ENCODE results near the gene ANXA4. TPM values are rescaled to one million over a fixed set of nuclear protein-coding genes. Genes with fewer than 3 reads are reported as not detected.
"Not testable (repeated sequence)": the region's sequence is repeated elsewhere in the genome, so short reads cannot be mapped to it uniquely, and the experiment has no call there.

ANXA4 gene
- total and polyA plus RNA-seq, 2 of the 13 experiments (the other 11 are each of a cell fraction or from before 2014, with no cell fraction given): 155 to 168 TPM

DNA sequence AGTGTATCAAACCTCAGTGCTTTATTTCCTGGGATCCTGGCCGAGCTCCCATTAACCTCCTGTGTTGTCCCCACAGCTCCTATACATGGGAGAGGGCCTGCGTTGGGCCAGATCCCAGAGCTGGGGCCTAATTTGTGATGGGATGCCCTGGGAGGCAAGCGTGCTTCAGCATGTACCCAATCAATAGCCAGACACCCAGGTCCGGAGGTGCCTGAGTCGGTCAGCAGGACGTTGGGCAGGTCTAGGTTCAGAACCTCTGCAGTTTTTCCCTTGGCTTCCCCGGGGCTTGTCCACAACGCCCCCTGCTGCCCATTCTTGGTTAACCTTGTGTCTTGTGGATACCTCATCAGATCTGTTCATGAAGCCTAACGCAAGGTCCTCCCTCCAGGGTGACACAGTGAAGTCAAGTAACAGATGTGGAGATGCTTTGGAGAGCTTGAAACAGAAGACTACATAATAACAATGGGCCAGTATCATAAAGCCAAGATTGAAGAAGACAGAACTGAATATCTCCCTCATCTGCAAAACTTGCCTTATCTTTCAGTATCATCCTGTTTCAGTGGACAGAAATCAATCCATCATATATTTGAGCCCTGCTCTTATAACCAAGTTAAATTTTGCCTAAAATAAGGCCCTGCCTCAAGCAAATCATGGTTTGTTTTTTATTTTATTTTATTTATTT lies 27.3 kb upstream of the ANXA4 start (continued):
- TF ChIP-seq MAZ (IDR thresholded peaks at IDR 0.05; ENCODE audit: borderline replicate concordance, low read depth, low read length): not testable (repeated sequence)
- TF ChIP-seq MAZ (CRISPR knock-in tag; IDR thresholded peaks at IDR 0.05; ENCODE audit: low read depth): peak; percentile 36; the same call in 1 of the 2 replicates
- peak; percentile 22; the same call in 1 of the 2 replicates for TF ChIP-seq BORCS8-MEF2B (CRISPR knock-in tag; IDR thresholded peaks at IDR 0.05)
- TF ChIP-seq PAWR (CRISPR knock-in tag; IDR thresholded peaks at IDR 0.05; ENCODE audit: borderline replicate concordance): 0 out of 2 replicates have a peak, but pooled peaks have one; percentile 41
- TF ChIP-seq ZNF644 (CRISPR knock-in tag; IDR thresholded peaks at IDR 0.05; ENCODE audit: low read depth): peak; percentile 59; the same call in 1 of the 2 replicates
- peak; percentile 38; the same call in 1 of the 2 replicates for TF ChIP-seq TOE1 (CRISPR knock-in tag; IDR thresholded peaks at IDR 0.05)
- TF ChIP-seq MIER3 (CRISPR knock-in tag; IDR thresholded peaks at IDR 0.05; ENCODE audit: borderline replicate concordance): peak; percentile 69; the same call in 1 of the 2 replicates
- peak; percentile 25; the same call in 1 of the 2 replicates for TF ChIP-seq SOX5 (CRISPR knock-in tag; IDR thresholded peaks at IDR 0.05; ENCODE audit: borderline replicate concordance)
- TF ChIP-seq MXD4 (CRISPR knock-in tag; IDR thresholded peaks at IDR 0.05): peak; percentile 50; the same call in 1 of the 2 replicates
- 0 out of 2 replicates have a peak, but pooled peaks have one; percentile 29 for TF ChIP-seq FOXA3 (CRISPR knock-in tag; IDR thresholded peaks at IDR 0.05)
- TF ChIP-seq ZNF230 (CRISPR knock-in tag; IDR thresholded peaks at IDR 0.05): 0 out of 2 replicates have a peak, but pooled peaks have one; percentile 42
- TF ChIP-seq ZSCAN29 (CRISPR knock-in tag; conservative IDR thresholded peaks at IDR 0.05): 0 out of 2 replicates have a peak, but pooled peaks have one; percentile 50
- 0 out of 2 replicates have a peak, but pooled peaks have one; percentile 60 for TF ChIP-seq RELA (CRISPR knock-in tag; IDR thresholded peaks at IDR 0.05)
- TF ChIP-seq ZNF225 (CRISPR knock-in tag; IDR thresholded peaks at IDR 0.05): 0 out of 2 replicates have a peak, but pooled peaks have one; percentile 51
- TF ChIP-seq SP140L (CRISPR knock-in tag; IDR thresholded peaks at IDR 0.05; ENCODE audit: borderline replicate concordance): 0 out of 2 replicates have a peak, but pooled peaks have one; percentile 40
- TF ChIP-seq KDM3A (CRISPR knock-in tag; IDR thresholded peaks at IDR 0.05; ENCODE audit: low read depth): 0 out of 2 replicates have a peak, but pooled peaks have one; percentile 50
- TF ChIP-seq, protein P1, sequence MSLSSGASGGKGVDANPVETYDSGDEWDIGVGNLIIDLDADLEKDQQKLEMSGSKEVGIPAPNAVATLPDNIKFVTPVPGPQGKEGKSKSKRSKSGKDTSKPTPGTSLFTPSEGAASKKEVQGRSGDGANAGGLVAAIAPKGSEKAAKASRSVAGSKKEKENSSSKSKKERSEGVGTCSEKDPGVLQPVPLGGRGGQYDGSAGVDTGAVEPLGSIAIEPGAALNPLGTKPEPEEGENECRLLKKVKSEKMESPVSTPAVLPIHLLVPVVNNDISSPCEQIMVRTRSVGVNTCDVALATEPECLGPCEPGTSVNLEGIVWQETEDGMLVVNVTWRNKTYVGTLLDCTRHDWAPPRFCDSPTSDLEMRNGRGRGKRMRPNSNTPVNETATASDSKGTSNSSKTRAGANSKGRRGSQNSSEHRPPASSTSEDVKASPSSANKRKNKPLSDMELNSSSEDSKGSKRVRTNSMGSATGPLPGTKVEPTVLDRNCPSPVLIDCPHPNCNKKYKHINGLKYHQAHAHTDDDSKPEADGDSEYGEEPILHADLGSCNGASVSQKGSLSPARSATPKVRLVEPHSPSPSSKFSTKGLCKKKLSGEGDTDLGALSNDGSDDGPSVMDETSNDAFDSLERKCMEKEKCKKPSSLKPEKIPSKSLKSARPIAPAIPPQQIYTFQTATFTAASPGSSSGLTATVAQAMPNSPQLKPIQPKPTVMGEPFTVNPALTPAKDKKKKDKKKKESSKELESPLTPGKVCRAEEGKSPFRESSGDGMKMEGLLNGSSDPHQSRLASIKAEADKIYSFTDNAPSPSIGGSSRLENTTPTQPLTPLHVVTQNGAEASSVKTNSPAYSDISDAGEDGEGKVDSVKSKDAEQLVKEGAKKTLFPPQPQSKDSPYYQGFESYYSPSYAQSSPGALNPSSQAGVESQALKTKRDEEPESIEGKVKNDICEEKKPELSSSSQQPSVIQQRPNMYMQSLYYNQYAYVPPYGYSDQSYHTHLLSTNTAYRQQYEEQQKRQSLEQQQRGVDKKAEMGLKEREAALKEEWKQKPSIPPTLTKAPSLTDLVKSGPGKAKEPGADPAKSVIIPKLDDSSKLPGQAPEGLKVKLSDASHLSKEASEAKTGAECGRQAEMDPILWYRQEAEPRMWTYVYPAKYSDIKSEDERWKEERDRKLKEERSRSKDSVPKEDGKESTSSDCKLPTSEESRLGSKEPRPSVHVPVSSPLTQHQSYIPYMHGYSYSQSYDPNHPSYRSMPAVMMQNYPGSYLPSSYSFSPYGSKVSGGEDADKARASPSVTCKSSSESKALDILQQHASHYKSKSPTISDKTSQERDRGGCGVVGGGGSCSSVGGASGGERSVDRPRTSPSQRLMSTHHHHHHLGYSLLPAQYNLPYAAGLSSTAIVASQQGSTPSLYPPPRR (CRISPR knock-in tag; IDR thresholded peaks at IDR 0.05; ENCODE audit: borderline replicate concordance): peak; percentile 30; the same call in 1 of the 2 replicates
- TF ChIP-seq GFI1 (CRISPR knock-in tag; IDR thresholded peaks at IDR 0.05; ENCODE audit: borderline replicate concordance): 0 out of 2 replicates have a peak, but pooled peaks have one; percentile 43
- 0 out of 2 replicates have a peak, but pooled peaks have one; percentile 57 for TF ChIP-seq ZFP1 (CRISPR knock-in tag; IDR thresholded peaks at IDR 0.05)
- TF ChIP-seq CEBPG (CRISPR knock-in tag; IDR thresholded peaks at IDR 0.05): peak; percentile 47; the same call in 1 of the 2 replicates
- TF ChIP-seq, protein P2, sequence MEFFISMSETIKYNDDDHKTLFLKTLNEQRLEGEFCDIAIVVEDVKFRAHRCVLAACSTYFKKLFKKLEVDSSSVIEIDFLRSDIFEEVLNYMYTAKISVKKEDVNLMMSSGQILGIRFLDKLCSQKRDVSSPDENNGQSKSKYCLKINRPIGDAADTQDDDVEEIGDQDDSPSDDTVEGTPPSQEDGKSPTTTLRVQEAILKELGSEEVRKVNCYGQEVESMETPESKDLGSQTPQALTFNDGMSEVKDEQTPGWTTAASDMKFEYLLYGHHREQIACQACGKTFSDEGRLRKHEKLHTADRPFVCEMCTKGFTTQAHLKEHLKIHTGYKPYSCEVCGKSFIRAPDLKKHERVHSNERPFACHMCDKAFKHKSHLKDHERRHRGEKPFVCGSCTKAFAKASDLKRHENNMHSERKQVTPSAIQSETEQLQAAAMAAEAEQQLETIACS (CRISPR knock-in tag; IDR thresholded peaks at IDR 0.05): 0 out of 2 replicates have a peak, but pooled peaks have one; percentile 19
- TF ChIP-seq MEIS2 (CRISPR knock-in tag; IDR thresholded peaks at IDR 0.05): 0 out of 2 replicates have a peak, but pooled peaks have one; percentile 16
- TF ChIP-seq, protein P3, sequence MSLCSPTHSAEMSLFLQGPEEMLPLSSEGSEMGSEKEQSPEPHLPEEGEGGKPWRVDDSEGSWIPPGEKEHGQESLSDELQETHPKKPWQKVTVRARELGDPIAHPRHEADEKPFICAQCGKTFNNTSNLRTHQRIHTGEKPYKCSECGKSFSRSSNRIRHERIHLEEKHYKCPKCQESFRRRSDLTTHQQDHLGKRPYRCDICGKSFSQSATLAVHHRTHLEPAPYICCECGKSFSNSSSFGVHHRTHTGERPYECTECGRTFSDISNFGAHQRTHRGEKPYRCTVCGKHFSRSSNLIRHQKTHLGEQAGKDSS (CRISPR knock-in tag; IDR thresholded peaks at IDR 0.05; ENCODE audit: borderline replicate concordance, low read depth): peak; percentile 49; the same call in 1 of the 2 replicates
- TF ChIP-seq ETV5 (CRISPR knock-in tag; IDR thresholded peaks at IDR 0.05; ENCODE audit: borderline replicate concordance): peak; percentile 45; the same call in 1 of the 2 replicates

Data from HepG2 (cell line).